K562 treated with DMSO at 1 percent for 24 hours (cell line): ENCODE results near the gene OR4E2. TPM values are rescaled to one million over a fixed set of nuclear protein-coding genes. Genes with fewer than 3 reads are reported as not detected.

Experiments
- total RNA-seq: library from RNA; unstranded; fragments of 300-600 nt; gene quantifications from 2 replicates; pipeline ENCODE4 v1.2.3, GENCODE V29; 2022; ENCODE audit warnings: low read depth; ENCODE audit not compliant: insufficient read depth

OR4E2 gene
- total RNA-seq, result not detected in 2 replicates

GRCh38 chr14:21653331-21653885 lies at the start of gene OR4E2:
Gene OR4E2 (plus strand): TSS chr14:21653835. CDS start chr14:21665083, 11,248 bp downstream.

GRCh38 chr14:21634840-21635239 lies 18.8 kb upstream of the OR4E2 start, which contains the start of gene OR10G2:
Gene OR10G2 (minus strand): TSS chr14:21634940. CDS start chr14:21634842, 98 bp downstream.

GRCh38 chr14:21673718-21674117 lies 20.1 kb downstream of the OR4E2 start, which contains the start of gene OR4E1:
Gene OR4E1 (minus strand): TSS chr14:21673818. CDS start chr14:21670935, 2,883 bp downstream.

Other genes starting within 250 kb of the OR4E2 start
- 38.0 and 43.2 TPM in 2 replicates for gene CHD8, start 197.7 kb upstream of the OR4E2 start, total RNA-seq
- gene RAB2B, start 176.9 kb upstream of the OR4E2 start, total RNA-seq, result 9.7 and 9.8 TPM in 2 replicates
- gene TOX4, start 176.6 kb upstream of the OR4E2 start, total RNA-seq, result 25.3 and 26.5 TPM in 2 replicates
- 31.5 and 32.4 TPM in 2 replicates for gene METTL3, start 142.5 kb upstream of the OR4E2 start, total RNA-seq
- gene SALL2, start 127.5 kb upstream of the OR4E2 start, total RNA-seq, result 23.8 and 27.0 TPM in 2 replicates
- gene OR10G3, start 73.8 kb upstream of the OR4E2 start, total RNA-seq, result not detected in 2 replicates
- gene OR10G2, start 18.9 kb upstream of the OR4E2 start, total RNA-seq, result not detected in 2 replicates
- not detected in 2 replicates for gene OR4E1, start 20.0 kb downstream of the OR4E2 start, total RNA-seq